Mammary epithelial cell (primary cell): ENCODE results near the gene ZNF687.

Experiments
- EZH2 ChIP-seq: IDR thresholded peaks from 2 replicates; pipeline ENCODE4 v1.6.1; 2012; ENCODE audit warnings: low read length, inconsistent platforms, borderline replicate concordance
- TF ChIP-seq, protein P1 (sequence below), 2 donors: IDR thresholded peaks in 1 of 2; conservative IDR thresholded peaks in 1 of 2; 2 replicates each; pipeline ENCODE4 v1.5.1; 2011 to 2012; ENCODE audit warnings: inconsistent platforms in 2 of 2, low read length in 2 of 2, mild to moderate bottlenecking in 2 of 2, control low read depth in 1 of 2, low read depth in 1 of 2; ENCODE audit not compliant: insufficient read depth in 1 of 2; ENCODE audit errors: extremely low read depth in 1 of 2

DNA sequence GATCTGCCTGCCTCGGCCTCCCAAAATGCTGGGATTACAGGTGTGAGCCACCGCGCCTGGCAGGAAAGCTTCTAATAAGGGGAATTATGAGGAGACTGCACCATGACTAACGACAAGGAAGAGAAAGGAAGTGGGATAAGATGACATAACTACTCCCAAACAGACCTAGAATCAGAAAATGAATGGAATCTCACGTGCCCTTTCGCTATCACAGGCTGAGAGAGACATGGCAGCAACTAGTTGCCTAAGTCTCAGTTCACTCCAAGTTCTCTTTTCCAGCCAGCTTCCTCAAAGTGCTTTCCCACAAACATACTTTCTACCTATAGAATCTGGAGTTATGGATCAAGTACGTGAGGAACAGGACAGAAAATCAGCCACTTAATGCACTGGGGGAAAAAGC is 43.1 kb downstream of the ZNF687 start:
- TF ChIP-seq, protein P1, sequence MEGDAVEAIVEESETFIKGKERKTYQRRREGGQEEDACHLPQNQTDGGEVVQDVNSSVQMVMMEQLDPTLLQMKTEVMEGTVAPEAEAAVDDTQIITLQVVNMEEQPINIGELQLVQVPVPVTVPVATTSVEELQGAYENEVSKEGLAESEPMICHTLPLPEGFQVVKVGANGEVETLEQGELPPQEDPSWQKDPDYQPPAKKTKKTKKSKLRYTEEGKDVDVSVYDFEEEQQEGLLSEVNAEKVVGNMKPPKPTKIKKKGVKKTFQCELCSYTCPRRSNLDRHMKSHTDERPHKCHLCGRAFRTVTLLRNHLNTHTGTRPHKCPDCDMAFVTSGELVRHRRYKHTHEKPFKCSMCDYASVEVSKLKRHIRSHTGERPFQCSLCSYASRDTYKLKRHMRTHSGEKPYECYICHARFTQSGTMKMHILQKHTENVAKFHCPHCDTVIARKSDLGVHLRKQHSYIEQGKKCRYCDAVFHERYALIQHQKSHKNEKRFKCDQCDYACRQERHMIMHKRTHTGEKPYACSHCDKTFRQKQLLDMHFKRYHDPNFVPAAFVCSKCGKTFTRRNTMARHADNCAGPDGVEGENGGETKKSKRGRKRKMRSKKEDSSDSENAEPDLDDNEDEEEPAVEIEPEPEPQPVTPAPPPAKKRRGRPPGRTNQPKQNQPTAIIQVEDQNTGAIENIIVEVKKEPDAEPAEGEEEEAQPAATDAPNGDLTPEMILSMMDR (conservative IDR thresholded peaks at IDR 0.05 in 1 of 2, IDR thresholded peaks at IDR 0.05 in 1 of 2; ENCODE audit: extremely low read depth in 1 of 2, insufficient read depth in 1 of 2, low read depth in 1 of 2, low read length in 2 of 2) = no peak
- no peak for TF ChIP-seq EZH2
